HL-60 (cell line): Measurements from ENCODE around the gene PHF21B.

Source experiments
- DNase-seq, 2 experiments: peaks; one replicate each; pipeline ENCODE4 v3.0.0-alpha.2; 2010 to 2020; ENCODE audit warnings: low read depth in 1 of 2, low spot score in 1 of 2
- H3K27ac ChIP-seq: fragments of 250-450 bp; sonication (Bioruptor Pico); replicated peaks from 2 replicates; pipeline ENCODE4 v1.5.1; 2020; ENCODE audit warnings: mild to moderate bottlenecking, moderate library complexity
- H3K27me3 ChIP-seq: fragments of 250-450 bp; sonication (Bioruptor Pico); 2 replicates; pipeline ENCODE4 v1.5.1; 2021; ENCODE audit warnings: mild to moderate bottlenecking, moderate library complexity; ENCODE audit not compliant: insufficient read depth, poor library complexity, severe bottlenecking
- H3K4me3 ChIP-seq: replicated peaks from 2 replicates; pipeline ENCODE4 v1.5.1; 2011; ENCODE audit warnings: mild to moderate bottlenecking, control low read depth, low read length; ENCODE audit not compliant: insufficient read depth
- CTCF ChIP-seq: IDR thresholded peaks from one replicate; pipeline ENCODE4 v1.5.1; 2011; ENCODE audit warnings: low read length, control low read depth, inconsistent platforms; ENCODE audit not compliant: insufficient read depth
- GABPA ChIP-seq: IDR thresholded peaks from 2 replicates; pipeline ENCODE4 v1.6.1; 2012; ENCODE audit warnings: low read depth
- POLR2AphosphoS5 ChIP-seq: IDR thresholded peaks from 2 replicates; pipeline ENCODE4 v1.6.1; 2012; ENCODE audit warnings: low read depth
- SPI1 ChIP-seq: IDR thresholded peaks from 2 replicates; pipeline ENCODE4 v1.6.1; 2012; ENCODE audit warnings: low read depth, mild to moderate bottlenecking, borderline replicate concordance
- TF ChIP-seq, protein P1 (sequence below): IDR thresholded peaks from 2 replicates; pipeline ENCODE4 v1.6.1; 2012; ENCODE audit warnings: low read depth; ENCODE audit not compliant: insufficient replicate concordance

PHF21B gene

GRCh38 chr22:44919691-44920090, 90.1 kb downstream of the PHF21B start:
- DNase-seq = no peak
- Histone ChIP-seq H3K27me3 (no peaks in the 10 kb centered on the region), H3K4me3 (no peak overlapping the region), H3K27ac (no peak overlapping the region)
- TF ChIP-seq SPI1 (no peak), GABPA (no peak), POLR2AphosphoS5 (no peak), CTCF (no peak)
- TF ChIP-seq, protein P1, sequence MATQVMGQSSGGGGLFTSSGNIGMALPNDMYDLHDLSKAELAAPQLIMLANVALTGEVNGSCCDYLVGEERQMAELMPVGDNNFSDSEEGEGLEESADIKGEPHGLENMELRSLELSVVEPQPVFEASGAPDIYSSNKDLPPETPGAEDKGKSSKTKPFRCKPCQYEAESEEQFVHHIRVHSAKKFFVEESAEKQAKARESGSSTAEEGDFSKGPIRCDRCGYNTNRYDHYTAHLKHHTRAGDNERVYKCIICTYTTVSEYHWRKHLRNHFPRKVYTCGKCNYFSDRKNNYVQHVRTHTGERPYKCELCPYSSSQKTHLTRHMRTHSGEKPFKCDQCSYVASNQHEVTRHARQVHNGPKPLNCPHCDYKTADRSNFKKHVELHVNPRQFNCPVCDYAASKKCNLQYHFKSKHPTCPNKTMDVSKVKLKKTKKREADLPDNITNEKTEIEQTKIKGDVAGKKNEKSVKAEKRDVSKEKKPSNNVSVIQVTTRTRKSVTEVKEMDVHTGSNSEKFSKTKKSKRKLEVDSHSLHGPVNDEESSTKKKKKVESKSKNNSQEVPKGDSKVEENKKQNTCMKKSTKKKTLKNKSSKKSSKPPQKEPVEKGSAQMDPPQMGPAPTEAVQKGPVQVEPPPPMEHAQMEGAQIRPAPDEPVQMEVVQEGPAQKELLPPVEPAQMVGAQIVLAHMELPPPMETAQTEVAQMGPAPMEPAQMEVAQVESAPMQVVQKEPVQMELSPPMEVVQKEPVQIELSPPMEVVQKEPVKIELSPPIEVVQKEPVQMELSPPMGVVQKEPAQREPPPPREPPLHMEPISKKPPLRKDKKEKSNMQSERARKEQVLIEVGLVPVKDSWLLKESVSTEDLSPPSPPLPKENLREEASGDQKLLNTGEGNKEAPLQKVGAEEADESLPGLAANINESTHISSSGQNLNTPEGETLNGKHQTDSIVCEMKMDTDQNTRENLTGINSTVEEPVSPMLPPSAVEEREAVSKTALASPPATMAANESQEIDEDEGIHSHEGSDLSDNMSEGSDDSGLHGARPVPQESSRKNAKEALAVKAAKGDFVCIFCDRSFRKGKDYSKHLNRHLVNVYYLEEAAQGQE = no peak

DNA sequence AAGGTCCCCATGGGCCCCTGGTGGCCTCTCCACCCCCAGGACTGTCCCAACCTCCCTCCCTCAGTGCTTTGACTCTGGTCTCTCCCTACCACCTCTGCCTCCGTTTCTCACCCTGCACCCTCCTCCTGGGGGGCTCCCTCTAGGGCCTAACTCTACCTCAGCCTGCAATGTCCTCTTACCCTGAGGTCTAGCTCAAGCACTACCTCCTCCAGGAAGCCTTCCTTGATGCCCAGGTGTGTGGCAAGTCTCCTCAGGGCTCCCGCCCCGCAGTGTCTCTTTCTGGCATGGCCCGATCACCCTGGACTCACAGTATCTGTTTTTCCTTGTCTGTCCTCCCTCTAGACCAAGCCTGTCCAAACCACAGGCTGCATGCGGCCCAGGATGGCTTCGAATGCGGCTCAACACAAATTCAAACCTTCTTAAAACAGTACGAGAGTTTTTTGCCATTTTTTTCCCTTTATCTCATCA, 90.8 kb downstream of the PHF21B start:
- TF ChIP-seq CTCF = no peak
- no peak for TF ChIP-seq GABPA
- TF ChIP-seq, protein P1 = no peak
- no peak for TF ChIP-seq SPI1
- no peak overlapping the region for H3K4me3 ChIP-seq
- H3K27me3 ChIP-seq = no peaks in the 10 kb centered on the region
- DNase-seq = no peak
- no peak overlapping the region for H3K27ac ChIP-seq

DNA sequence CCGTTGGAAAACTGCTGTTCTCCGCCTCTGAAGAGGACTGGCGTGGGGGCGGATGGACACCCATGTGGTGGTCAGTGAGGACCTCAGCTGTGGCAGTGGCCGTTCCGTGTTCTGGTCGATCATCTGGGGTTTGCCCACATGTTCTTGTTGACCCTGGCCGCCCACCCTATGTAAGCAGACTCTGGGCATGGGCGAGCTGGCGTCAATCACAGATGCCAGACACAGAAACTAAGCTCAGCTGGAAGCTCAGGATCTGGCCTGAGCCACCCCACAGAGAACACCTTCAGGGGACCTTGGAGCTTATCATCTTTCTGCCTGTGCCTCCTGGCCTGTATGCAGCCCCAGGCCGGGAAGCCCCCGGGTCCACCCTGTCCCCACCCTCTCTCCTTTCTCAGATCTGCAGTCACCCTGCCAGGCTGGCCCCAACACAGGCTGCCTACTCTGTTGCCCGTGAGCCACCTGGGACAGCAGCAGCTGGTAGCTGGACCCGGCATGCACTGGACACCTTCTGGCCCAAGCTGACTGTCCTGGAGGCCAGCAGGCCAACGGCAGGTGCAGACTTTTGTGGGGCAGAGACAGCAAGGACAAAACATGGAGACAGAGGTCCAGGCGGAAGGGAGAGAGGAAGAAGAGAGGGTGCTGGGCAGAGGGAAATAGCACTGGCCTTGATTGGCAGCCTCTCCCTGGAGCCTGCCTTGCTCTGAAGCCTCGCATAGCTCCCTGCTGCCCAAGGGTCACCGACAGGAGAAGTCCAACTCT, 91.5 kb downstream of the PHF21B start:
- Histone ChIP-seq H3K27me3 (no peaks in the 10 kb centered on the region), H3K4me3 (no peak overlapping the region), H3K27ac (no peak overlapping the region)
- DNase-seq = no peak
- TF ChIP-seq CTCF (no peak), SPI1 (no peak), GABPA (no peak), POLR2AphosphoS5 (no peak)
- TF ChIP-seq, protein P1 = no peak
